ENCODE measurements around the gene RAPGEF6.

DNA sequence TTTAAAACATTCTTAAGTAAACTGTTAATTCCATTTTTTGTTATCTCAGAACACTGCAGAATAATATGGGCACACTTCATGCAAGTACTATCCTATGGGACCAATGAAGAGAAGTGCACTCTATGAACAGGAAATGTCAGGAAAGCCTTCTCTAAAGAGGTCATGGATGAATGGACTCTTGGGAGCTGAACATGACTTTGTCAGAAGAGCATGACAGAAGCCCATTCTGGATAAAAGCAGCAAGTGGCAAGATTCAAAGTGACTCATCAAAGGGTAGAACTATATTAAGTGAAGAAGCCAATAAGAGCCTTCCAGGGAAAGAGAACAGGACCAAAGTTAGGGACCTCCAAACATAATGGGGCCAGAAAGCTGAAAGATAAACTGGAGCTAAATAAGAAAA lies 94.0 kb downstream of the RAPGEF6 start:
- no peak for TF ChIP-seq POLR2A (IDR thresholded peaks at IDR 0.05; ENCODE audit: low read depth, low read length)
- TF ChIP-seq TAF1 (IDR thresholded peaks at IDR 0.05; ENCODE audit: low read depth, low read length): no peak
- TF ChIP-seq POLR2AphosphoS5 (IDR thresholded peaks at IDR 0.05; ENCODE audit: low read depth, low read length): no peak
